ENCODE data around the gene KRT6A.

- TF ChIP-seq POLR2AphosphoS5 (IDR thresholded peaks at IDR 0.05) (no peak), POLR2A (IDR thresholded peaks at IDR 0.05) (no peak), EP300 (IDR thresholded peaks at IDR 0.05) (no peak)
- TF ChIP-seq, protein P1, sequence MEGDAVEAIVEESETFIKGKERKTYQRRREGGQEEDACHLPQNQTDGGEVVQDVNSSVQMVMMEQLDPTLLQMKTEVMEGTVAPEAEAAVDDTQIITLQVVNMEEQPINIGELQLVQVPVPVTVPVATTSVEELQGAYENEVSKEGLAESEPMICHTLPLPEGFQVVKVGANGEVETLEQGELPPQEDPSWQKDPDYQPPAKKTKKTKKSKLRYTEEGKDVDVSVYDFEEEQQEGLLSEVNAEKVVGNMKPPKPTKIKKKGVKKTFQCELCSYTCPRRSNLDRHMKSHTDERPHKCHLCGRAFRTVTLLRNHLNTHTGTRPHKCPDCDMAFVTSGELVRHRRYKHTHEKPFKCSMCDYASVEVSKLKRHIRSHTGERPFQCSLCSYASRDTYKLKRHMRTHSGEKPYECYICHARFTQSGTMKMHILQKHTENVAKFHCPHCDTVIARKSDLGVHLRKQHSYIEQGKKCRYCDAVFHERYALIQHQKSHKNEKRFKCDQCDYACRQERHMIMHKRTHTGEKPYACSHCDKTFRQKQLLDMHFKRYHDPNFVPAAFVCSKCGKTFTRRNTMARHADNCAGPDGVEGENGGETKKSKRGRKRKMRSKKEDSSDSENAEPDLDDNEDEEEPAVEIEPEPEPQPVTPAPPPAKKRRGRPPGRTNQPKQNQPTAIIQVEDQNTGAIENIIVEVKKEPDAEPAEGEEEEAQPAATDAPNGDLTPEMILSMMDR (IDR thresholded peaks at IDR 0.05), result no peak
Observed at GRCh38 chr12:52514471-52515318, 21.6 kb upstream of the KRT6A start.
